Prostate gland (tissue), 2 donors: ENCODE data around the gene RYR1.

Experiments
- POLR2A ChIP-seq: fragments of 450-650 bp; IDR thresholded peaks from one replicate; pipeline ENCODE4 v1.6.1; 2016; ENCODE audit warnings: antibody characterized with exemption, mild to moderate bottlenecking
- TF ChIP-seq, protein P1 (sequence below), 4 experiments: fragments of 200-600 bp in 2 of 4; fragments of 450-650 bp in 2 of 4; sonication (generic) in 2 of 4; IDR thresholded peaks; 1 replicate in 3 of 4; 2 replicates in 1 of 4; pipeline ENCODE4 v1.5.1; 2016 to 2019; ENCODE audit warnings: antibody characterized with exemption in 4 of 4, mild to moderate bottlenecking in 2 of 4, moderate library complexity in 2 of 4

DNA sequence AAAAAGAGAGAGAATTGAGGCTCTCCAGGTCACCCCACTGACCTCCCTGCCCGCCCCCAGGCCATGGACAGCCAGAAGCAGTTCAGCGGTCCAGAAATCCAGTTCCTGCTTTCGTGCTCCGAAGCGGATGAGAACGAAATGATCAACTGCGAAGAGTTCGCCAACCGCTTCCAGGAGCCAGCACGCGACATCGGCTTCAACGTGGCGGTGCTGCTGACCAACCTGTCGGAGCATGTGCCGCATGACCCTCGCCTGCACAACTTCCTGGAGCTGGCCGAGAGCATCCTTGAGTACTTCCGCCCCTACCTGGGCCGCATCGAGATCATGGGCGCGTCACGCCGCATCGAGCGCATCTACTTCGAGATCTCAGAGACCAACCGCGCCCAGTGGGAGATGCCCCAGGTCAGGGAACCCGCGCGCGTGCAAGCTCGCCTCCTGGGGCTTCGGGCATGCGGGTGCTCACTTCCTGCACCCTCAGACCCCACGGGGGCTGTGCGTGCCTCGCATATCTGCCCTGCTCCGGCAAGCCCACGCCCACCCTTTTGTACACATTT is 127.6 kb downstream of the RYR1 start:
- TF ChIP-seq, protein P1, sequence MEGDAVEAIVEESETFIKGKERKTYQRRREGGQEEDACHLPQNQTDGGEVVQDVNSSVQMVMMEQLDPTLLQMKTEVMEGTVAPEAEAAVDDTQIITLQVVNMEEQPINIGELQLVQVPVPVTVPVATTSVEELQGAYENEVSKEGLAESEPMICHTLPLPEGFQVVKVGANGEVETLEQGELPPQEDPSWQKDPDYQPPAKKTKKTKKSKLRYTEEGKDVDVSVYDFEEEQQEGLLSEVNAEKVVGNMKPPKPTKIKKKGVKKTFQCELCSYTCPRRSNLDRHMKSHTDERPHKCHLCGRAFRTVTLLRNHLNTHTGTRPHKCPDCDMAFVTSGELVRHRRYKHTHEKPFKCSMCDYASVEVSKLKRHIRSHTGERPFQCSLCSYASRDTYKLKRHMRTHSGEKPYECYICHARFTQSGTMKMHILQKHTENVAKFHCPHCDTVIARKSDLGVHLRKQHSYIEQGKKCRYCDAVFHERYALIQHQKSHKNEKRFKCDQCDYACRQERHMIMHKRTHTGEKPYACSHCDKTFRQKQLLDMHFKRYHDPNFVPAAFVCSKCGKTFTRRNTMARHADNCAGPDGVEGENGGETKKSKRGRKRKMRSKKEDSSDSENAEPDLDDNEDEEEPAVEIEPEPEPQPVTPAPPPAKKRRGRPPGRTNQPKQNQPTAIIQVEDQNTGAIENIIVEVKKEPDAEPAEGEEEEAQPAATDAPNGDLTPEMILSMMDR (IDR thresholded peaks at IDR 0.05) = no peak
- TF ChIP-seq POLR2A = no peak
